Fibroblast of mammary gland (primary cell): ENCODE measurements around the gene IKZF4.

Source experiments
- DNase-seq: peaks from one replicate; pipeline ENCODE4 v3.0.0-alpha.2; 2010; ENCODE audit warnings: low read depth
- H3K4me3 ChIP-seq: 2 replicates; pipeline ENCODE4 v1.5.1; 2011; ENCODE audit warnings: low read depth, mild to moderate bottlenecking, low read length, moderate library complexity; ENCODE audit not compliant: control insufficient read depth
- CTCF ChIP-seq: conservative IDR thresholded peaks from 2 replicates; pipeline ENCODE4 v1.5.1; 2011; ENCODE audit warnings: low read depth, low read length, inconsistent platforms; ENCODE audit not compliant: control insufficient read depth, insufficient read depth

The IKZF4 gene

GRCh38 chr12:56079723-56080555, 59.1 kb downstream of the IKZF4 start, which contains the start of gene ERBB3:
Gene ERBB3 (plus strand): TSS chr12:56080165. CDS start chr12:56080301, 136 bp downstream.
- H3K4me3 ChIP-seq = peak within 1 kb of the TSS; percentile 67
- TF ChIP-seq CTCF = no peak
- peak; percentile 78 for DNase-seq

GRCh38 chr12:56080556-56081138, 59.8 kb downstream of the IKZF4 start:
- peak overlapping the region; percentile 67 for H3K4me3 ChIP-seq
- no peak for TF ChIP-seq CTCF

GRCh38 chr12:56081393-56082347, 60.8 kb downstream of the IKZF4 start:
- no peak for TF ChIP-seq CTCF
- no peak for DNase-seq
- no peak overlapping the region for H3K4me3 ChIP-seq

More at GRCh38 chr12:56080556-56081138, 59.8 kb downstream of the IKZF4 start:
- no peak for DNase-seq

GRCh38 chr12:56082382-56082781, 61.5 kb downstream of the IKZF4 start:
- DNase-seq = no peak
- TF ChIP-seq CTCF = no peak
- H3K4me3 ChIP-seq = no peak overlapping the region

- no peak for TF ChIP-seq CTCF
- H3K4me3 ChIP-seq = no peak overlapping the region
- DNase-seq = no peak
Observed at GRCh38 chr12:56082967-56083366, 62.1 kb downstream of the IKZF4 start.

GRCh38 chr12:56084958-56085543, 64.2 kb downstream of the IKZF4 start:
- peak; percentile 21 for DNase-seq
- TF ChIP-seq CTCF = peak; percentile 50
- no peak overlapping the region for H3K4me3 ChIP-seq
